Keratinocyte (primary cell): Measurements from ENCODE around the gene EFCAB6. TPM values are rescaled to one million over a fixed set of nuclear protein-coding genes. Genes with fewer than 3 reads are reported as not detected.

Experiments
- DNase-seq: peaks from one replicate; pipeline ENCODE4 v3.0.0-alpha.2; 2011; ENCODE audit warnings: low read depth, missing footprints, low spot score
- FAIRE-seq: peaks from 2 replicates; lab custom pipeline; 2011; peaks lifted over from hg19 to GRCh38; lab: Jason Lieb, UNC
- H2AFZ ChIP-seq: 2 replicates; pipeline ENCODE4 v1.6.0; 2012; ENCODE audit warnings: low read length, control low read depth, inconsistent platforms; ENCODE audit not compliant: control insufficient read depth
- H3K27ac ChIP-seq: 2 replicates; pipeline ENCODE4 v1.5.1; 2011; ENCODE audit warnings: low read length; ENCODE audit not compliant: control insufficient read depth, insufficient read depth
- H3K27me3 ChIP-seq: 3 replicates; pipeline ENCODE4 v1.6.0; 2011; ENCODE audit warnings: low read length; ENCODE audit not compliant: control insufficient read depth, insufficient read depth; ENCODE audit errors: extremely low read depth
- H3K36me3 ChIP-seq, 2 experiments: 2 replicates in 1 of 2; 3 replicates in 1 of 2; pipeline ENCODE4 v1.5.1; 2011; ENCODE audit warnings: low read length in 2 of 2, mild to moderate bottlenecking in 1 of 2; ENCODE audit not compliant: control insufficient read depth in 2 of 2, insufficient read depth in 2 of 2; ENCODE audit errors: extremely low read depth in 1 of 2
- H3K4me1 ChIP-seq: 3 replicates; pipeline ENCODE4 v1.5.1; 2011; ENCODE audit warnings: low read length; ENCODE audit not compliant: control insufficient read depth, insufficient read depth; ENCODE audit errors: extremely low read depth
- H3K4me2 ChIP-seq: 3 replicates; pipeline ENCODE4 v1.6.0; 2011; ENCODE audit warnings: low read depth, low read length; ENCODE audit not compliant: control insufficient read depth, insufficient read depth; ENCODE audit errors: extremely low read depth
- H3K4me3 ChIP-seq, 3 experiments: fragments of 200-600 bp in 1 of 3; sonication (generic) in 1 of 3; 2 replicates in 2 of 3; 3 replicates in 1 of 3; pipeline ENCODE4 v1.5.1; 2011 to 2016; ENCODE audit warnings: low read length in 3 of 3, mild to moderate bottlenecking in 3 of 3, control low read depth in 2 of 3, inconsistent platforms in 1 of 3, low read depth in 1 of 3, mixed read lengths in 1 of 3, mixed run types in 1 of 3, moderate library complexity in 1 of 3; ENCODE audit not compliant: control insufficient read depth in 2 of 3, insufficient read depth in 2 of 3; ENCODE audit errors: extremely low read depth in 1 of 3
- H3K79me2 ChIP-seq: 2 replicates; pipeline ENCODE4 v1.6.0; 2012; ENCODE audit warnings: low read length; ENCODE audit not compliant: control insufficient read depth, insufficient read depth
- H3K9ac ChIP-seq: 3 replicates; pipeline ENCODE4 v1.6.0; 2011; ENCODE audit warnings: low read length; ENCODE audit not compliant: control insufficient read depth, insufficient read depth; ENCODE audit errors: extremely low read depth
- H3K9me1 ChIP-seq: 3 replicates; pipeline ENCODE4 v1.6.0; 2011; ENCODE audit warnings: low read length; ENCODE audit not compliant: control insufficient read depth, insufficient read depth; ENCODE audit errors: extremely low read depth
- H3K9me3 ChIP-seq: 2 replicates; pipeline ENCODE4 v1.5.1; 2012; ENCODE audit warnings: low read depth, low read length; ENCODE audit not compliant: control insufficient read depth
- H4K20me1 ChIP-seq: 3 replicates; pipeline ENCODE4 v1.6.0; 2011; ENCODE audit warnings: low read length; ENCODE audit not compliant: control insufficient read depth, insufficient read depth; ENCODE audit errors: extremely low read depth
- CTCF ChIP-seq, 3 experiments: IDR thresholded peaks in 1 of 3; conservative IDR thresholded peaks in 1 of 3; optimal IDR thresholded peaks in 1 of 3; 2 replicates in 2 of 3; 3 replicates in 1 of 3; pipeline versions ENCODE3 to v1.5.1; 2011; ENCODE audit warnings: low read length in 3 of 3, mild to moderate bottlenecking in 3 of 3, moderate library complexity in 2 of 3, control low read depth in 1 of 3, inconsistent platforms in 1 of 3; ENCODE audit not compliant: insufficient read depth in 2 of 3; ENCODE audit errors: extremely low read depth in 1 of 3
- EZH2 ChIP-seq: IDR thresholded peaks from one replicate; pipeline ENCODE4 v1.6.1; 2012; ENCODE audit warnings: inconsistent platforms, mild to moderate bottlenecking, low read length, moderate library complexity
- dilution Hi-C: fragments of 300-500 bp; cut with MboI; formaldehyde crosslinking; loops from one replicate; pipeline ENCODE4 v1.7.0; 2020; ENCODE audit warnings: low sequenced_read_pairs; ENCODE audit not compliant: extremely low pct_ligation_motif_present
- polyA plus RNA-seq, 5 experiments: library from polyadenylated mRNA; depleted of rRNA in 3 of 5; stranded (reverse) in 3 of 5; stranded (forward) in 1 of 5; unstranded in 1 of 5; fragments of >200 nt; gene quantifications; 1 replicate in 1 of 5; 2 replicates in 3 of 5; 3 replicates in 1 of 5; pipeline versions ENCODE4 v1.2.1 to v1.2.3, GENCODE V29; 2011 to 2012; ENCODE audit warnings: missing spikeins in 2 of 5, low read depth in 1 of 5, low replicate concordance in 1 of 5

Gene EFCAB6
- polyA plus RNA-seq, 1 donor (not counting 4 experiments of a cell fraction or from before 2014, with no cell fraction given): 0.18 TPM

DNA sequence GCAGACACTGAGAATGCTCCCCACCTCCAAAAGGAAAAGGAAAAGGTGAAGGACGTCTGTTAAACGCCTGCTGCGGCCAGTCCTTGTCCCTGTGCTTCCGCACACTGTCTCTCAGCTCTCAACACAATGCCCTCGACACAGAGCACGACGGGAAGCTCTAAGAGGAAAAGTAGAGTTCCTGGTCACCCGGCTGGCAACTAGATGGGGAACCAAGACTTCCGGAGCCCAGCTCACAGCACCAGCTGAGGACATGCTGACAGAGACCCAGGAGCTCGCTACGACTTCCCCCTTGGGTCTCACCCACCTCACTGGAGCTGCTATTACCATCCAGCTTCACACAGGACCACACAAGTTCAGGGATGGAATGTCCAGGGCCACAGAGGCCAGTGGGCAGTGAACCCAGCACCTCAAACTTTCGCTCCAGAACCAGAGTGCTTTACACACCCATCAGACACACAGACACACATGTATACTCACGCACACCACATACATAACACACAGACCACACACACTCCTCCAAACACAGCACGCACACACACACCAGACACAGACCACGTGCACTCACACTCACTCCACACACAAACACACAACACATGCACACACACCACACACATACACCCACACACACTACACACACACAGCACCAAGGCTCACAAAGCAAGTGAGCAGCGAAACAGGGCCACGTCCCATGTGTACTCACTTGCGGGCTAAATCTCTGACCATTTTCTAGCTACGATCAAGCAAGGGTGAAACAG, 40.6 kb upstream of the EFCAB6 start:
- Histone ChIP-seq H3K9me1 (no peaks in the 10 kb centered on the region), H3K27me3 (peaks cover 38% of the 10 kb centered on the region), H4K20me1 (no peaks in the 10 kb centered on the region), H3K27ac (no peak overlapping the region), H3K4me2 (no peak overlapping the region), H3K4me1 (no peaks in the 10 kb centered on the region), H2AFZ (no peak overlapping the region), H3K79me2 (no peaks in the 10 kb centered on the region), H3K36me3 (no peaks in the 10 kb centered on the region), H3K9ac (no peak overlapping the region), H3K4me3 (no peak overlapping the region), H3K9me3 (no peaks in the 10 kb centered on the region)
- dilution Hi-C loops: no loop called here
- TF ChIP-seq EZH2 (no peak), CTCF (optimal IDR thresholded peaks at IDR 0.05 in 1 of 3, IDR thresholded peaks at IDR 0.05 in 1 of 3, conservative IDR thresholded peaks at IDR 0.05 in 1 of 3; ENCODE audit: extremely low read depth in 1 of 3, insufficient read depth in 2 of 3, low read length in 3 of 3) (no peak)
- DNase-seq: no peak
- FAIRE-seq: no peak

DNA sequence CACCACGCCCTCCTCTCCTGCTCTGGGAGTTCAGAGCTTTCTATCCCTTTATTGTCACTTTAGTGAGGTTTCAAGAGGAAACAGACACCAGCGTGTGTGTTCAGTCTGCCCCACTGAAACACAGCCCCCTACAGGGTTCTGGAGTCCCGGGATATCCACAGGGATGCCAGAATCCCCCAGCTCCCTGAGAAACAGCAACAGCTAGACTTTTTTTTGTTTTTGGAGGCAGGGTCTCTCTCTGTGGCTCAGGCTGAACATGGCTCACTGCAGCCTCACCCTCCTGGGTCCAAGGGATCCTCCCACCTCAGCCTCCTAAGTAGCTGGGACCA, 39.8 kb upstream of the EFCAB6 start:
- TF ChIP-seq EZH2 (no peak), CTCF (optimal IDR thresholded peaks at IDR 0.05 in 1 of 3, IDR thresholded peaks at IDR 0.05 in 1 of 3, conservative IDR thresholded peaks at IDR 0.05 in 1 of 3; ENCODE audit: extremely low read depth in 1 of 3, insufficient read depth in 2 of 3, low read length in 3 of 3) (no peak)
- Histone ChIP-seq H3K4me3 (no peak overlapping the region), H3K9ac (no peak overlapping the region), H4K20me1 (no peaks in the 10 kb centered on the region), H3K79me2 (no peaks in the 10 kb centered on the region), H3K4me2 (no peak overlapping the region), H3K9me1 (no peaks in the 10 kb centered on the region), H3K36me3 (no peaks in the 10 kb centered on the region), H3K4me1 (no peaks in the 10 kb centered on the region), H2AFZ (no peak overlapping the region), H3K27me3 (peaks cover 38% of the 10 kb centered on the region), H3K9me3 (no peaks in the 10 kb centered on the region), H3K27ac (no peak overlapping the region)
- dilution Hi-C loops: no loop called here
- DNase-seq (no peak), FAIRE-seq (no peak)
